Measurements from ENCODE around the gene UROD. TPM values are rescaled to one million over a fixed set of nuclear protein-coding genes. Genes with fewer than 3 reads are reported as not detected.

UROD gene
- polyA plus RNA-seq, 4 donors = 52.1 to 85.4 (median 73.8) TPM

DNA sequence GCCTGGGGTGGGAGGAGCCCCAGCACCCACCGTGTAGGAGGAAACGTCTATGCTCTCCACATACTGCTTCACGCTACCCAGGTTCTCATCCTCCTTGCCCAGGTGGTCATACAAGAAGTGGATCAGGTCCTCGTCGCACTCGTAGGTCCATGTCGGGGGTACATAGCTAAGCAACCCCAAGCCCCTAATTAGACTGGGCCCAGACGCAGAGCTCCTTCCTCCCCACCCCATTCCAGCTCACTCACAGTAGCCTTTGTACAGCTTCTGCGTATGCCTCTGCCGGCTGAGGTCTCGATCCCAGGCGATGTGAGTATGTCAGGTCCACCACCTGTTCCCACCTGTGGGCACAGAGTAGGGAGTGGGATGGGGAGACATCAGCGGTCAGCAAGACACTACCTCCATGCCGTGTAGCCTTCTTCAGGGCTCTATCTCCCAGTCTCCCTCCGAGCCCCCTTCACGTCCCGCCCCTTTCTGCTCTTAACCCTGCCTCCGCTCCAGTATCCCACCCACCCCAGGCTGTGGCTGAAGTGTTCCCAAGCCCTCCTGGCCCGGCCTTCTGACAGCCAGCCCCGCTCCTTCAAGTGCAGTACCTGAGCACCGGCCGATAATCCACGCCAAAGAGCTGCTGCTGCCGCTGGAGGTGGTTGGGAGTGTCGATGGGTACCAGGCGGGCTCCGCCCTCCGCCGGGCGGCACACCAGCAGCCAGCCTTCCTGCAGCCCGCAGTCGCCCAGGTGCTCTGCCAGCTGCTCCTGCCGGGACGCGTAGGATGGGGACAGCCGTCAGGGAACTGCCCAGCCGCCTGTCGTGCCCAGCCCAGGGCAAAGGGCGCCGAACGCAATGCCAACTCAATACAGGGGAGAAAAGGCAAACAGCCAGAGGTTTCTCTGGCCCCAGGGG, 1.8 kb upstream of the UROD start:
- peak; percentile 65 to 85 for DNase-seq
- peak overlapping the region; percentile 81 to 93 (median 88) for H3K4me3 ChIP-seq (ENCODE audit: low read depth in 1 of 3, low read length in 3 of 3)
- peak overlapping the region; percentile 77 to 94 (median 93) for H3K27ac ChIP-seq (ENCODE audit: low read depth in 1 of 3, low read length in 2 of 3)
- no peaks in the 10 kb centered on the region for H3K9me3 ChIP-seq (ENCODE audit: control insufficient read depth in 2 of 2, insufficient read depth in 1 of 2, low read depth in 1 of 2, low read length in 1 of 2)
- no peak for FAIRE-seq
- WGBS, 3 donors = 14 to 18% (median 18%) methylated on average over 39 to 41 of the region's 41 CpGs
- no peaks in the 10 kb centered on the region for H3K27me3 ChIP-seq (ENCODE audit: control insufficient read depth in 3 of 3, insufficient read depth in 3 of 3, low read length in 3 of 3)
- peaks cover 3 to 26% (median 5%) of the 10 kb centered on the region in 3 donors for H3K4me1 ChIP-seq (ENCODE audit: control insufficient read depth in 3 of 3, insufficient read depth in 2 of 3, low read depth in 1 of 3, low read length in 2 of 3)
- peaks cover 26 to 66% (median 32%) of the 10 kb centered on the region in 3 donors for H3K36me3 ChIP-seq (ENCODE audit: control insufficient read depth in 3 of 3, insufficient read depth in 2 of 3, low read depth in 1 of 3, low read length in 3 of 3)

DNA sequence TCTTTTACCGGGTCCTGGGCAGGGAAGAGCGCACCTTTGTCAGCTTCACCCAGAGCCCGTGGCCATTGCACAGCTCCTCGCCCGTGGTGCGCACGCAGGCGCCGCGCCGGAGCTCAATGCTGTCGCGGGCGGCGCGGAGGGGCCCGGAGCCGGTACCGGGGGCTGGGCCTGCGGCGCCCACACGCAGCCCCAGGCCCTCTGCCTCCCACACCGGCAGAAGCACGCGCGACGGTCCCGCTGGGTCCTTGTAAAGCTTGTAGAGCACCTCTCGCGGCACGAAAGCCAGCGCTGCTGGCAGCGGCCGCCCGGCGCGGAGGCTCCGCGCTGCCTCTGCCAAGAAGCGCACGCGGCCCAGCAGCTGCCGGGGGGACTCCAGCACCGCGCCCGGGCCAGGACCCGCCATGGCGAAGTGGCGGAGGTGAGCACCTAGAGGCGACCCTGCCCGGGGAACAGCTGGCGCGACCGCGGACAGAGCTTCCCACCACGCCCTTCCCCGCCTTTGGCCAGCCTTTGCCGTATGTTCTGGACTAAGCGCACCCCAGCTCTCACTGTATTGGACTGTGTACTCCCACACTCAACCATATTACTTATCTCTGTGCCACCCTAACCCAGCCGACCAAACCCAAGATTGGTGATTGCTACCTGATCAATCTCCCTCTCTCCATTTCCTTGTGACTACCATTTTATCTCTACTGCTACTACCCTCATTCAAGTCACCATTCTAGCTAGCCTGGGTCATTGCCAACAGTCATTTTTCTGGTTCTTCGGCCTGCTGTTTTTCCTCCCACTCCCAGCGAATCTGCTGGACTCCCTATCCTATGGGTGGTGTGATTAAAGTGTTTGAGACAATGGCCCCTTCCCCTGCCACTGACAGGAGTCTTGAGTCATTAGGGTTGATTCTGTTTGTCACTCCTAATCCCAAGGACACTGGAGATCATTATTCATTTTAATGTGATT, 921 bp upstream of the UROD start, which contains the start of gene HECTD3:
Gene HECTD3, minus strand, starts transcription at position 470 of the 957 bp plus-strand sequence. Its CDS starts 67 bp downstream, at position 403.
- WGBS, 3 donors = 1% methylated on average over 55 to 62 of the region's 62 CpGs
- no peaks in the 10 kb centered on the region for H3K9me3 ChIP-seq (ENCODE audit: control insufficient read depth in 2 of 2, insufficient read depth in 1 of 2, low read depth in 1 of 2, low read length in 1 of 2)
- DNase-seq (peak; percentile 91 to 92), FAIRE-seq (no peak)
- H3K27ac ChIP-seq (ENCODE audit: low read depth in 1 of 3, low read length in 2 of 3) = peak within 1 kb of the TSS; percentile 77 to 94 (median 93)
- peaks cover 3 to 26% (median 5%) of the 10 kb centered on the region in 3 donors for H3K4me1 ChIP-seq (ENCODE audit: control insufficient read depth in 3 of 3, insufficient read depth in 2 of 3, low read depth in 1 of 3, low read length in 2 of 3)
- H3K27me3 ChIP-seq (ENCODE audit: control insufficient read depth in 3 of 3, insufficient read depth in 3 of 3, low read length in 3 of 3) = no peaks in the 10 kb centered on the region
- peaks cover 22 to 58% (median 23%) of the 10 kb centered on the region in 3 donors for H3K36me3 ChIP-seq (ENCODE audit: control insufficient read depth in 3 of 3, insufficient read depth in 2 of 3, low read depth in 1 of 3, low read length in 3 of 3)
- H3K4me3 ChIP-seq (ENCODE audit: low read depth in 1 of 3, low read length in 3 of 3) = peak within 1 kb of the TSS; percentile 81 to 93 (median 88)

DNA sequence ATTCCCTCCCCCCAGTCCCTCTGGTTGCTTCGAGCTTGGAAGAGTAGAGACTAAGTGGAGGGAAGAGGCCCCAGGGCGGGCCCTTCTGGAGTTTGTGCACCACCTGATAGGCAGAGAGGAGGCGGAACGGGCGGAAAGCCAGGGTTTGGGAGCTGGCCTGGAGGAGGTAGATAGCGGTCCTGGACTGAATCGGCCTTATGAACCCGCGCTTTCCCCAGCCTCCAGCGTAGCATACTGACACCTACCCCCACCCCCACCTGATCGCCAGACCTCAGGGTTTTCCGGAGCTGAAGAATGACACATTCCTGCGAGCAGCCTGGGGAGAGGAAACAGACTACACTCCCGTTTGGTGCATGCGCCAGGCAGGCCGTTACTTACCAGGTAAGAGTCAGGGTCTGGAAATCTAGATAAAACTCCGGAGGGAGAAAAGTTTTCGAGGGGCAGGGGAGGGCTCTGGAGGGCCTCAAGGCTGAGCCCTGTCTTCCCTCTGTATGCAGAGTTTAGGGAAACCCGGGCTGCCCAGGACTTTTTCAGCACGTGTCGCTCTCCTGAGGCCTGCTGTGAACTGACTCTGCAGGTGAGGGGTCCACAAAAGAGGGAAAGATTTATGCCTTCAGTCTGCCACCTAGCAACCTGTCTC, 705 bp downstream of the UROD start:
- Histone ChIP-seq H3K27me3 (ENCODE audit: control insufficient read depth in 3 of 3, insufficient read depth in 3 of 3, low read length in 3 of 3) (no peaks in the 10 kb centered on the region), H3K4me1 (ENCODE audit: control insufficient read depth in 3 of 3, insufficient read depth in 2 of 3, low read depth in 1 of 3, low read length in 2 of 3) (peaks cover 3 to 26% (median 5%) of the 10 kb centered on the region in 3 donors), H3K4me3 (ENCODE audit: low read depth in 1 of 3, low read length in 3 of 3) (peak overlapping the region; percentile 28 to 81 (median 50)), H3K27ac (ENCODE audit: low read depth in 1 of 3, low read length in 2 of 3) (peak overlapping the region; percentile 25 to 83 (median 77)), H3K36me3 (ENCODE audit: control insufficient read depth in 3 of 3, insufficient read depth in 2 of 3, low read depth in 1 of 3, low read length in 3 of 3) (peaks cover 10 to 42% (median 14%) of the 10 kb centered on the region in 3 donors), H3K9me3 (ENCODE audit: control insufficient read depth in 2 of 2, insufficient read depth in 1 of 2, low read depth in 1 of 2, low read length in 1 of 2) (no peaks in the 10 kb centered on the region)
- FAIRE-seq (no peak), DNase-seq (peak; percentile 68 to 74)
- 5 to 13% (median 9%) methylated on average over 21 of the region's 21 CpGs for WGBS, 3 donors

DNA sequence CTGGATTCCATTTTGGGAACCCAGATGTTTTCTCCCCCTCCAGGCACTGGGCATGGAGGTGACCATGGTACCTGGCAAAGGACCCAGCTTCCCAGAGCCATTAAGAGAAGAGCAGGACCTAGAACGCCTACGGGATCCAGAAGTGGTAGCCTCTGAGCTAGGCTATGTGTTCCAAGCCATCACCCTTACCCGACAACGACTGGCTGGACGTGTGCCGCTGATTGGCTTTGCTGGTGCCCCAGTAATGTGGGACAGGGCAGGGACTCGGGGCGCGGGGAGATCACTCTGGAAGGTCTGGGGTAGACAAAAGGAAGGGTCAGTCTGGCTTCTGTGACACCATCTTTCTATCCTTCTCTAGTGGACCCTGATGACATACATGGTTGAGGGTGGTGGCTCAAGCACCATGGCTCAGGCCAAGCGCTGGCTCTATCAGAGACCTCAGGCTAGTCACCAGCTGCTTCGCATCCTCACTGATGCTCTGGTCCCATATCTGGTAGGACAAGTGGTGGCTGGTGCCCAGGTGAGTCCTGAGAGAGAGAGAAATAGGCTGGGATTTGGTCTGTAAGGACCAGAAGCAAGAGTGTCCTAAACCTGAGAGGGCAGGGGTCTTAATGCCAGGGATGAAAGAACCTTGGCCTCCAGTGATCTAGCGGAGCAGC, 1.6 kb downstream of the UROD start:
- DNase-seq = no peak
- FAIRE-seq = no peak
- 85 to 86% (median 85%) methylated on average over 12 of the region's 12 CpGs for WGBS, 3 donors
- H3K27me3 ChIP-seq (ENCODE audit: control insufficient read depth in 3 of 3, insufficient read depth in 3 of 3, low read length in 3 of 3) = no peaks in the 10 kb centered on the region
- H3K36me3 ChIP-seq (ENCODE audit: control insufficient read depth in 3 of 3, insufficient read depth in 2 of 3, low read depth in 1 of 3, low read length in 3 of 3) = peaks cover 2 to 36% (median 6%) of the 10 kb centered on the region in 3 donors
- H3K27ac ChIP-seq (ENCODE audit: low read depth in 1 of 3, low read length in 2 of 3) = no peak overlapping the region
- H3K4me1 ChIP-seq (ENCODE audit: control insufficient read depth in 3 of 3, insufficient read depth in 2 of 3, low read depth in 1 of 3, low read length in 2 of 3) = peaks cover 3 to 26% (median 5%) of the 10 kb centered on the region in 3 donors
- H3K9me3 ChIP-seq (ENCODE audit: control insufficient read depth in 2 of 2, insufficient read depth in 1 of 2, low read depth in 1 of 2, low read length in 1 of 2) = no peaks in the 10 kb centered on the region
- H3K4me3 ChIP-seq (ENCODE audit: low read depth in 1 of 3, low read length in 3 of 3) = no peak overlapping the region

DNA sequence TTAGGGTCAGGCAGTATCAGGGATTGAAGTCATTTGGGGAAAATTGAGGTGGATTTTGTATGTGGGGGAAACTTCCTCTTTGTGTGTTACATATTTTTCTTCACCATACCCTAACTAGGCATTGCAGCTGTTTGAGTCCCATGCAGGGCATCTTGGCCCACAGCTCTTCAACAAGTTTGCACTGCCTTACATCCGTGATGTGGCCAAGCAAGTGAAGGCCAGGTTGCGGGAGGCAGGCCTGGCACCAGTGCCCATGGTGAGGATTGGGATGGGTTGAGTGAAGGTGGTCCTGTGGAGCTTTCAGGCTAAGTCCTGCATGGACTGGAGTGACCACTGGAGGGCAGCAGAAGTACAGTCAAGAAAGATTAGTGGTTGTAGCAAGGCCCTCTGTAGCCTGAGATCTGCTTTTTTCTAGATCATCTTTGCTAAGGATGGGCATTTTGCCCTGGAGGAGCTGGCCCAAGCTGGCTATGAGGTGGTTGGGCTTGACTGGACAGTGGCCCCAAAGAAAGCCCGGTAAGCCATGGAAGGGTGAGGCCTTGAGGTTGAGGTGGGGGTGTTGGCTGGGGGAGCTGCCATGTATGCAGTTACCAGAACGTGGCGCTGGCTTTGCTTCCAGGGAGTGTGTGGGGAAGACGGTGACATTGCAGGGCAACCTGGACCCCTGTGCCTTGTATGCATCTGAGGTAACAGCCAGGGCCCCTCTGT, 2.4 kb downstream of the UROD start:
- no peak overlapping the region for H3K27ac ChIP-seq (ENCODE audit: low read depth in 1 of 3, low read length in 2 of 3)
- peaks cover 3 to 19% (median 5%) of the 10 kb centered on the region in 3 donors for H3K4me1 ChIP-seq (ENCODE audit: control insufficient read depth in 3 of 3, insufficient read depth in 2 of 3, low read depth in 1 of 3, low read length in 2 of 3)
- no peaks in the 10 kb centered on the region for H3K9me3 ChIP-seq (ENCODE audit: control insufficient read depth in 2 of 2, insufficient read depth in 1 of 2, low read depth in 1 of 2, low read length in 1 of 2)
- peak; percentile 77 to 88 for DNase-seq
- no peak overlapping the region for H3K4me3 ChIP-seq (ENCODE audit: low read depth in 1 of 3, low read length in 3 of 3)
- peaks cover 0 to 35% (median 0%) of the 10 kb centered on the region in 3 donors for H3K36me3 ChIP-seq (ENCODE audit: control insufficient read depth in 3 of 3, insufficient read depth in 2 of 3, low read depth in 1 of 3, low read length in 3 of 3)
- 40 to 51% (median 47%) methylated on average over 6 of the region's 6 CpGs for WGBS, 3 donors
- FAIRE-seq = no peak
- H3K27me3 ChIP-seq (ENCODE audit: control insufficient read depth in 3 of 3, insufficient read depth in 3 of 3, low read length in 3 of 3) = no peaks in the 10 kb centered on the region

DNA sequence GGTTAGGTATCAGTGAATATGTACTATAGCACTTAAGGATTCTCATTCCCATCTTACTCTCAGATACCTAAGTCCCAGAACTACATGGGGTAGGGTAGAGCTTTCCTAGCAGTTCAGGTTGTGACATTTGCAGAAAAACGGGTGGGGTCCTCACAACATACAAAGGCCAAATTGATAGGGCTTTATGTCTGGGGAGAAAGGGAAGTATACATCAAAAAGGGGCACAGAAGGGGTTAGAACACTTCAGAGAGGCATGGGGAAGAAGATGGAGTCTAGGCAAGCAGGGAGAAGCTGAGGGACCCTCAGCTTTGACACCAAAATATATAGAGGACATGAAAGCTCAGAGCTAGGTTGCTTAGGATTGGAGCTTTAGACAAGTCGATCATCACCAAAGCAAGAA, 3.6 kb downstream of the UROD start:
- no peak for FAIRE-seq
- 78 to 81% (median 79%) methylated on average over 2 of the region's 2 CpGs for WGBS, 3 donors
- no peak overlapping the region for H3K4me3 ChIP-seq (ENCODE audit: low read depth in 1 of 3, low read length in 3 of 3)

DNA sequence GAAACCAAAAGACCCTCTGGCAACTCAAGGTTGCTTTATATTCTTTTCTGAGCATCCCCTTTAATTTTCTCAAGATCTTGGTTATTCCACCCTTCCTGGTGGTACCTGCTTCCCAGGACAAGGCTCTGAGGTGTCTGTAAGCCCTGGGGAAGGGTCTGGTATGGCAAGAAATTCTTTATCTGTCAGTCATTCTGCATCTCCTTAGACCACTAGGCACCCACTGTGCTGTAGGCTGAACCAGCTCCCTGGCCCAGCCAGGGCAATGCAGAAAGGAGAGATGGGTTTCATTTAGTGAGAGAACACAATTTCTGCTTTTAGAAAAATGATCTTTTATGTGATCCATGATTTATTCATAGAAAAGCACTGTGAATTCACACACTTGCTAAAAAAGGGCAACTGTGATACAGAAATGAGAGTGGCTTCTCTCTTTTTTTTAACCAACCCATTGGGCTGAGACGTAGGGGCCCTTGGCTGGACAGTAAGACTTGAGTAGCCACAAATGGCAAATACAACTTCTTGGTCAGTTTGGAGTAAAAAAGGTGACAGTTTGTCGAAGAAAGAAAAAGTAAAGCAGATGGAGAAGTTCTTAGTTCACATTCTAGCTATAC, 4.1 kb downstream of the UROD start:
- WGBS, 3 donors = 70 to 90% (median 77%) methylated on average over 2 of the region's 2 CpGs
- Histone ChIP-seq H3K9me3 (ENCODE audit: control insufficient read depth in 2 of 2, insufficient read depth in 1 of 2, low read depth in 1 of 2, low read length in 1 of 2) (no peaks in the 10 kb centered on the region), H3K27me3 (ENCODE audit: control insufficient read depth in 3 of 3, insufficient read depth in 3 of 3, low read length in 3 of 3) (no peaks in the 10 kb centered on the region), H3K36me3 (ENCODE audit: control insufficient read depth in 3 of 3, insufficient read depth in 2 of 3, low read depth in 1 of 3, low read length in 3 of 3) (peaks cover 0 to 34% (median 0%) of the 10 kb centered on the region in 3 donors), H3K4me1 (ENCODE audit: control insufficient read depth in 3 of 3, insufficient read depth in 2 of 3, low read depth in 1 of 3, low read length in 2 of 3) (peaks cover 0 to 12% (median 5%) of the 10 kb centered on the region in 3 donors), H3K4me3 (ENCODE audit: low read depth in 1 of 3, low read length in 3 of 3) (no peak overlapping the region), H3K27ac (ENCODE audit: low read depth in 1 of 3, low read length in 2 of 3) (no peak overlapping the region)
- DNase-seq (no peak), FAIRE-seq (no peak)

More for the DNA sequence above, 3.6 kb downstream of the UROD start:
- no peaks in the 10 kb centered on the region for H3K9me3 ChIP-seq (ENCODE audit: control insufficient read depth in 2 of 2, insufficient read depth in 1 of 2, low read depth in 1 of 2, low read length in 1 of 2)
- H3K27ac ChIP-seq (ENCODE audit: low read depth in 1 of 3, low read length in 2 of 3) = no peak overlapping the region
- no peak for DNase-seq
- peaks cover 0 to 34% (median 0%) of the 10 kb centered on the region in 3 donors for H3K36me3 ChIP-seq (ENCODE audit: control insufficient read depth in 3 of 3, insufficient read depth in 2 of 3, low read depth in 1 of 3, low read length in 3 of 3)
- H3K4me1 ChIP-seq (ENCODE audit: control insufficient read depth in 3 of 3, insufficient read depth in 2 of 3, low read depth in 1 of 3, low read length in 2 of 3) = peaks cover 0 to 12% (median 5%) of the 10 kb centered on the region in 3 donors
- H3K27me3 ChIP-seq (ENCODE audit: control insufficient read depth in 3 of 3, insufficient read depth in 3 of 3, low read length in 3 of 3) = no peaks in the 10 kb centered on the region

Measured in small intestine (tissue), 7 donors.